Mesothelial cell of epicardium (in vitro differentiated cells): ENCODE results near the gene KDELR3. TPM values are rescaled to one million over a fixed set of nuclear protein-coding genes. Genes with fewer than 3 reads are reported as not detected.

Experiments
- DNase-seq, 2 experiments: peaks; one replicate each; pipeline ENCODE4 v3.0.0; 2021; ENCODE audit warnings: low spot score in 2 of 2; ENCODE audit not compliant: unreplicated experiment in 2 of 2
- H3K27ac Mint-ChIP-seq: 2 replicates; pipeline ENCODE4 v1.8.0; 2021; ENCODE audit warnings: mixed read lengths
- H3K27me3 Mint-ChIP-seq: 2 replicates; pipeline ENCODE4 v1.8.0; 2021; ENCODE audit warnings: low read depth, mixed read lengths
- H3K36me3 Mint-ChIP-seq: 2 replicates; pipeline ENCODE4 v1.8.0; 2021; ENCODE audit warnings: mixed read lengths
- H3K4me1 Mint-ChIP-seq: 2 replicates; pipeline ENCODE4 v1.8.0; 2021; ENCODE audit warnings: mixed read lengths
- H3K4me3 Mint-ChIP-seq: 2 replicates; pipeline ENCODE4 v1.8.0; 2021; ENCODE audit warnings: mild to moderate bottlenecking, moderate library complexity, mixed read lengths
- H3K9me3 Mint-ChIP-seq: 2 replicates; pipeline ENCODE4 v1.8.0; 2021; ENCODE audit warnings: mixed read lengths
- total RNA-seq: library from RNA; stranded (reverse); gene quantifications from 3 replicates; pipeline ENCODE4 v1.2.1, GENCODE V29; 2021
- TF ChIP-seq, protein P1 (sequence below): fragments of 200-600 bp; sonication (generic); IDR thresholded peaks from one replicate; pipeline ENCODE4 v1.5.0; 2021; ENCODE audit warnings: antibody characterized with exemption; ENCODE audit not compliant: unreplicated experiment

The KDELR3 gene
- total RNA-seq, 1 donor from 2014 or later: 14.5 TPM

DNA sequence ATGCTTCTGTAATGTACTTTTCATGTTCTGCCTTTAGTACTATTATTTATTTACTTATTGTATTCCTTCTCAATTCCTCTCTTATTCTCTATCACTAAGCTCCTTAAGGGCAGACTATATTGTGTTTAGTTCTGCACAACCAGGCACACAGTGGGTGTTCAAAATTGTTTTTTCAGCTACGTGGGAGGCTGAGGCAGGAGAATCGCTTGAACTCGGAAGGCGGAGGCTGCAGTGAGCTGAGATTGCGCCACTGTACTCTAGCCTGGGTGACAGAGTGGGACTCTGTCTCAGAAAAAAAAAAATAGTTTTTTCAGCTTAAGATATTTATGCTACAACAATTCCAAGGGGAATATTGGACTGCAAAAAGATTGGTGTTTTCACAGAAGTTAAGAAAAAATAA lies 55.6 kb downstream of the KDELR3 start:
- H3K27ac Mint-ChIP-seq: no peak overlapping the region
- H3K4me1 Mint-ChIP-seq: peaks cover 2% of the 10 kb centered on the region
- no peak overlapping the region for H3K4me3 Mint-ChIP-seq
- no peak for DNase-seq
- H3K36me3 Mint-ChIP-seq: no peaks in the 10 kb centered on the region
- TF ChIP-seq, protein P1, sequence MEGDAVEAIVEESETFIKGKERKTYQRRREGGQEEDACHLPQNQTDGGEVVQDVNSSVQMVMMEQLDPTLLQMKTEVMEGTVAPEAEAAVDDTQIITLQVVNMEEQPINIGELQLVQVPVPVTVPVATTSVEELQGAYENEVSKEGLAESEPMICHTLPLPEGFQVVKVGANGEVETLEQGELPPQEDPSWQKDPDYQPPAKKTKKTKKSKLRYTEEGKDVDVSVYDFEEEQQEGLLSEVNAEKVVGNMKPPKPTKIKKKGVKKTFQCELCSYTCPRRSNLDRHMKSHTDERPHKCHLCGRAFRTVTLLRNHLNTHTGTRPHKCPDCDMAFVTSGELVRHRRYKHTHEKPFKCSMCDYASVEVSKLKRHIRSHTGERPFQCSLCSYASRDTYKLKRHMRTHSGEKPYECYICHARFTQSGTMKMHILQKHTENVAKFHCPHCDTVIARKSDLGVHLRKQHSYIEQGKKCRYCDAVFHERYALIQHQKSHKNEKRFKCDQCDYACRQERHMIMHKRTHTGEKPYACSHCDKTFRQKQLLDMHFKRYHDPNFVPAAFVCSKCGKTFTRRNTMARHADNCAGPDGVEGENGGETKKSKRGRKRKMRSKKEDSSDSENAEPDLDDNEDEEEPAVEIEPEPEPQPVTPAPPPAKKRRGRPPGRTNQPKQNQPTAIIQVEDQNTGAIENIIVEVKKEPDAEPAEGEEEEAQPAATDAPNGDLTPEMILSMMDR: no peak
- H3K9me3 Mint-ChIP-seq: no peaks in the 10 kb centered on the region
- H3K27me3 Mint-ChIP-seq: no peaks in the 10 kb centered on the region

DNA sequence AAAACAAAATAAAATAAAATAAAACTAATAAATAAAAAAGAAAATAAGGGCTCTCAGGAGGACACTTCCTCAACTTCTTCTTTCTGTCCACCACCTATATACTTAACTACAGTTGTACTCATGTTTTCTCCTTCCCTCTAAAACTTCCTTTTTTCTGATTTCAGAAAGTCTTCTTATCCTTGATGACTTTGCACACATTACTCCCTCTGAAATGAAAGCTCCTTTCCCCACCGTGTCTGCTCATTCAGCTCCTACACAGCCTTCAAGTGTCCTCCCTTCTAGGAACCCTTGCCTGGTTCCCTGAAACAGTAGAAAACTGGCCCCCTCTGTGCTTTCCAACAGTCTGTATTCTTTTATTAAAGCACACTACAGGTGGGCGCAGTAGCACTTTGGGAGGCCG lies 56.5 kb downstream of the KDELR3 start:
- TF ChIP-seq, protein P1: no peak
- H3K4me1 Mint-ChIP-seq: peaks cover 2% of the 10 kb centered on the region
- no peaks in the 10 kb centered on the region for H3K9me3 Mint-ChIP-seq
- no peaks in the 10 kb centered on the region for H3K36me3 Mint-ChIP-seq
- no peak for DNase-seq
- H3K4me3 Mint-ChIP-seq: no peak overlapping the region
- no peak overlapping the region for H3K27ac Mint-ChIP-seq
- H3K27me3 Mint-ChIP-seq: no peaks in the 10 kb centered on the region

DNA sequence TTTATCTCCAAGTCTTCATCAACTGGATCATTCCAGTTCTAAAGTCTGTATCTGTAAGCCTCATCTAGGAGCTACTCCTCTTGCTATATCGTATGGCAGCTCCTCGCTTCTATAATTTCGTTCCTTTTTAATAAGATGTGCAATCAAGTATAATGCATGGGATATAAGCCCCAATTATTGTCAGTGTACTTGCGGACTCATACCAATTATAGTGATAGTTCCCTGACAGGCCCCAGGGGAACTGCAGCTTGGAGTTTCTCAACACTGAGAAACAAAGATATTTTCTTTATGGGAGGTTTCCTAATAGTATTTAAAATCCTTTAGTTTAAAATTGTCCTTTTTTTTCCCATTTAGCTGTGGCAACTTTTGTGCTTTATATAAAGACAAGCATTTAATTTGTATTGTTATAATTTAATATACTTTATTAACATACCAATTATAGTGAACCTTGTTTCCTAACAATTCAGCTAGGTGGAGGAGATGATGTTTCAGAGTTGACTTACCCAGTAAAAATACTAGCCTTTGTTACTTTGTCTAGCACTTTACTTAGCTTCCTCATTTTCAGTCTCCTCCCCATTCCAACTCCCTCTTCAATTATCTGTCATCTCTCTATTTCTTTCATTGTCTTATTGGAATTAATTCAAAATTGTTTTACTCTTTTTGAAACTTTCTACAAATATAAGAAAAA lies 63.5 kb downstream of the KDELR3 start:
- DNase-seq: no peak
- H3K36me3 Mint-ChIP-seq: no peaks in the 10 kb centered on the region
- no peak overlapping the region for H3K4me3 Mint-ChIP-seq
- TF ChIP-seq, protein P1: no peak
- no peaks in the 10 kb centered on the region for H3K4me1 Mint-ChIP-seq
- no peaks in the 10 kb centered on the region for H3K27me3 Mint-ChIP-seq
- H3K9me3 Mint-ChIP-seq: no peaks in the 10 kb centered on the region
- H3K27ac Mint-ChIP-seq: no peak overlapping the region

Other genes with a start within 250 kb of the KDELR3 start
- gene TMEM184B, start 195.1 kb upstream of the KDELR3 start, total RNA-seq: 61.4 to 64.0 TPM (median 62.8 TPM) in 3 replicates
- 261 to 264 TPM (median 261 TPM) in 3 replicates for gene CSNK1E, start 150.7 kb upstream of the KDELR3 start, total RNA-seq
- 2.5 to 2.8 TPM (median 2.6 TPM) in 3 replicates for gene KCNJ4, start 12.9 kb upstream of the KDELR3 start, total RNA-seq
- 694 to 717 TPM (median 708 TPM) in 3 replicates for gene DDX17, start 38.2 kb downstream of the KDELR3 start, total RNA-seq
- 2.8 to 4.8 TPM (median 4.2 TPM) in 3 replicates for gene DMC1, start 102.1 kb downstream of the KDELR3 start, total RNA-seq
- gene FAM227A, start 188.3 kb downstream of the KDELR3 start, total RNA-seq: 10.3 to 11.9 TPM (median 11.0 TPM) in 3 replicates
- 38.5 to 40.4 TPM (median 40.0 TPM) in 3 replicates for gene CBY1, start 188.5 kb downstream of the KDELR3 start, total RNA-seq
- gene TOMM22, start 213.9 kb downstream of the KDELR3 start, total RNA-seq: 59.7 to 68.1 TPM (median 61.4 TPM) in 3 replicates
- 58.4 to 59.6 TPM (median 59.6 TPM) in 3 replicates for gene JOSD1, start 232.8 kb downstream of the KDELR3 start, total RNA-seq
- gene GTPBP1, start 237.8 kb downstream of the KDELR3 start, total RNA-seq: 71.6 to 74.3 TPM (median 73.1 TPM) in 3 replicates